Activated CD4-positive, alpha-beta T cell treated with anti-CD3 and anti-CD28 coated beads, Interleukin-2, amount 50 U/mL, for 48 hours (primary cell): ENCODE results near the gene AGA.

ENCODE experiments used
- DNase-seq, 2 experiments: peaks; one replicate each; pipeline ENCODE4 v3.0.0-alpha.2; 2020

The AGA gene

GRCh38 chr4:177384856-177385397, 57.3 kb downstream of the AGA start:
- DNase-seq: no peak

GRCh38 chr4:177381762-177382310, 60.4 kb downstream of the AGA start:
- no peak for DNase-seq
